Left kidney (tissue), 2 donors: Measurements from ENCODE around the gene SYCP3. TPM values are rescaled to one million over a fixed set of nuclear protein-coding genes. Genes with fewer than 3 reads are reported as not detected.
"Not testable (repeated sequence)": the region's sequence is repeated elsewhere in the genome, so short reads cannot be mapped to it uniquely, and the experiment has no call there.

Experiments used
- DNase-seq: peaks from one replicate; pipeline ENCODE4 v3.0.0-alpha.2; 2013
- polyA plus RNA-seq: library from polyadenylated mRNA; unstranded; fragments of 120-200 nt; gene quantifications from one replicate; pipeline ENCODE4 v1.2.1, GENCODE V29; 2013; ENCODE audit not compliant: insufficient read length

SYCP3 gene
- polyA plus RNA-seq, 1 donor = 1.2 TPM

DNA sequence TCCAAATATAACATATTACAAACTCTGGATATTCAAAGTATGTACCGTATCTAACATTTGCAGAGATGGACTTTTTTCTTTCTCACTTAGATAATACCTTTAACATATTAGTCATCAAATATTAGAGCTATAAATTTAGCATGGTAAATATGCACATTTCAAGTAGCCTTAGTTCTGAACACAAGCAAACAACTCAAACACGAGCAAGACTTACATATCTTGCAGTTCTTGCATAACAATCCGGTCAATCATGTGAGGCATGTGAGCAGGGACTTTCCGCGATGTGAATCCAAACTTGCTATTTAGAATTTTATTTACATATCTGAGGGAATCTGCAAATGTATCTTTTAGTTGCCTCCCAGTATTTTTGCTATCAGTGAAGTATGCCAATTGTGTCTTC, 22.1 kb upstream of the SYCP3 start:
- no peak for DNase-seq

- DNase-seq = peak; percentile 22
These were observed 20.3 kb upstream of the SYCP3 start for GRCh38 chr12:101759396-101760047.

DNA sequence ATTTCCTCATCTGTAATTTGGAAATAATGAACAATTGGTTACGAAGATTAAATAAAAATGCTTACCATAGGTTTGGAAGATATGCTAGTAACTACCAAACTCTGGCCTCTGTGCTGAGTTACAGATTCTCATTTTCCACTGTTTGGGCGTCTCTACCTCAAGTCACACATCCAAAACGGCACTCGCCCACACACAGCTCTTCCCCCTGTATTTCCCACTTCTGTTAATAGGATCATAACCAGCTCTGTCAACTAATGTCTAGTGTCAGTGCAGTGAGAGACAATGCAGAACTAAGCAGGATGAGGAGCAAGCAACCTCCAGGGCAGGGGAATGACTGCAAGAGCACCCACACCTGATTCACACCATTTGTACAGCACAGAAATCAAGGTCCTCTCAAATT, 10.9 kb upstream of the SYCP3 start:
- no peak for DNase-seq

GRCh38 chr12:101749657-101750056, 10.4 kb upstream of the SYCP3 start:
- DNase-seq = no peak

- no peak for DNase-seq
These were observed 9.6 kb upstream of the SYCP3 start for GRCh38 chr12:101748907-101749306.

GRCh38 chr12:101747697-101748096, 8.4 kb upstream of the SYCP3 start:
- no peak for DNase-seq

- DNase-seq = peak; percentile 5
These were observed 7.4 kb upstream of the SYCP3 start for GRCh38 chr12:101746661-101747060.

GRCh38 chr12:101746196-101746595, 6.9 kb upstream of the SYCP3 start:
- no peak for DNase-seq

DNA sequence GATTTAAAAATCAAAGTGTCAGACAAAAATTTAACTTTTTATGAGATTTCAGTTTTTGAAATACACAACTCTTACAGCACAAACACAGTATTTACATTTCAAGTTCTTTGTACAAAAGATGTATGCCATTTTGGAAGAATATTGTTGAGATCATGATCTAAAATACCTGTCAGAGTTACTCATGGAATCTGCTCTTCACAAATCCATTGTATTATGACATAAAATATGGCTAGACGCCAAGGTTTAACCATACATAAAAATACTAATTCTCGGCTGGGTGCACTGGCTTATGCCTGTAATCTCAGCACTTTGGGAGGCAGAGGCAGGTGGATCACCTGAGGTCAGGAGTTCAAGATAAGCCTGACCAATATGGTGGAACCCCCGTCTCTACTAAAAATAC, 6.2 kb upstream of the SYCP3 start:
- no peak for DNase-seq

DNA sequence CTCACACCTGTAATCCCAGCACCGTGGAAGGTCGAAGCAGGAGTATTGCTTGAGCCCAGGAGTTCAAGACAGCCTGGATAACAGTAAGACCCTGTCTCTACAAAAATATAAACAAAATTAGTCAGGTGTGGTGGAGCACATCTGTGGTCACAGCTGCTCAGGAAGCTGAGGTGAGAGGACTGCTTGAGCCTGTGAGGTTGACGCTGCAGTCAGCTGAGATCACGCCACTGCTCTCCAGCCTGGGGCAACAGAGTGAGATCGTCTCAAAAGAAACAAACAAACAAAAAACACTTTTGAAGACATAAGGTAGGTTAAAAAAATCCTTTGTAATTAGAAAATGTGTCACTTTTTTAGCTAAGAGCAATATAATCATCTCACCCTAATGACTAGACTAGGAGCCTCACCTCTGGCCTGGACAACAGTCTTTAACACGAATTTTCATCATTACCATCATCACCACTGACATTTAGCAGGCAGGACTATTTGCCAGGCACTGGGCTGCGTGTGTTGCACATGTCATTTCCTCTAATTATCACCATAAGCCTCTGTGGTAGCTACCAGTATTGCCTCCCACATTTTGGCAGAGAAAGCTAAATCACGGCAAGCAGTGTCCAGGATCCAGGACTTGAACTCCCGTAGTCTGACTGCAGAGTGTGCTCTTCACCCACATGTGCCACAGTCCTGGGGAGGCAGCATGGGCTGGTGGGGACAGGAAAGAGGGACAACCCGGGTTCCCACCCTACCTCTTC, 4.6 kb upstream of the SYCP3 start:
- DNase-seq = no peak

- no peak for DNase-seq
These were observed 4.0 kb upstream of the SYCP3 start for GRCh38 chr12:101743242-101743641.

DNA sequence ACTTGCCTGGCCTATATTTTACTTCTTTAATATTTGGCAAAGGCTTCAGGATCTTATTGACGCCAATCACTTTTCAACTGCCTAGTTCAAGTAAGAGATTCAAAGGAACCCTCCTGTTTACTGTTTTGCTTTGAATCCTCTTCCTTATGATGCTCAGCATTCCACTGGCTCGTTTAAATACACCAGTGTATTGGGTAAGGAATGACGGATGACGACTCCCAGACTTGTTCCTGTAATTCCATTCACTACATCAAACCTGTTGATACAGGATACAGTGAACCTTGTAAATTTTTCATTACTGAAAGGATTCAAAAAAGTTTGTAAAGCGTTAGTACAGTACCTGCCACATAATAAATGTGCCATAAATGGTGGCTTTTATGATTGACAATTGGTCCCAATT, 1.7 kb upstream of the SYCP3 start:
- no peak for DNase-seq

GRCh38 chr12:101740566-101740965, 1.3 kb upstream of the SYCP3 start:
- DNase-seq = no peak

DNA sequence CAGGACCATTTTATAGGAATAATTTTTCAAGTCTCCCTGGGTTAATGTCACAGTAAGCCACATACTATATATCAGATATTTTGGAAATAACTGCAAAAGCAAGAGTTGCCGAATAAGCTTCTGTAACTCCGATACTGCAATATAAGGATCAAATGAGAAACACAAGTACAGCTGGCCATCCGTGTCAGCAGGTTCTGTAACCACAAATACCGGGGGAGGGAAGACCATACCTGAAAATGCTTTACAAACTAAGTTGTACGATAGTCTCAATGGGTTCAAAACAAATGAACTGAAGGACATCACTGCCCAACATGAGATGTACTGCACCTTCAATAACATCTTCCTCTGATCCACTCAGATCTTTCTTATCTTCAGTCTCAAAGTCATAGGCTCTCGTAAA, 1.8 kb downstream of the SYCP3 start:
- no peak for DNase-seq

GRCh38 chr12:101734482-101734881, 4.8 kb downstream of the SYCP3 start:
- not testable (repeated sequence) for DNase-seq

- DNase-seq = peak; percentile 8
These were observed 6.1 kb downstream of the SYCP3 start for GRCh38 chr12:101733166-101733565.

DNA sequence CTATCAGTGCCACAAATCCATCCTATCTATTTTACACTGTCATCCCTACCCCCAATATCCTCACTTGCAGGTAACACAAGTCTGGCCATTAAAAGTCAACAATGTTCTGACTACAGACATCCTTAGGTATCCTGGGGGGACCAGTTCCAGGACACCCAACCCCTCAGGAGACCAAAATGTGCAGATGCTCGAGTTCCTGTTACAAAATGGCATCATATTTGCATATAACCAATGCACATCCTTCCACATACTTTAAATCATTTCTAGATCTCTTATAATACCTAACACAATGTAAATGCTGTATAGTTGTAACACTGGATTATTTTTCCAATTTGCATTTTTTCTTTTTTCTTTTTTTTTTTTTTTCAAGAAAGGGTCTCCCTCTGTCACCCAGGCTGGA, 6.9 kb downstream of the SYCP3 start:
- no peak for DNase-seq

DNA sequence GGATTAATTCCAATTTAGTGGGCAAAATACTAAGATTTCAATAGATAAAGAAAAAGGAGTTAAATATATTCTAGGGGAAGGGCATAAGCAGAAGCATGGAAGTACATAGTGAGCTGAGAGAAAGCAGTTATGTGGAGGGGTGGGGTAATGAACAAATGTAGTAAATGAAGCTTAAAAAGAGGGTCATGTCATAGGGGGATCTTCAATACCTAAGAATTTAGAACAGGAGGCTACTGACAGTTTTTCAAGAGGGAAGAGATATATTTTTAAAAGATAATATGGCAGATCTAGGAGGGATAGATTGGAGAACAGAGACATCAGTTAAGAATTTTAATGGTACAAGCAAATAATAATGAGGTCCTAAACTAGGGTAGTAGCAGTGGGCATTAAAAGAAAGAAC, 9.4 kb downstream of the SYCP3 start:
- no peak for DNase-seq

DNA sequence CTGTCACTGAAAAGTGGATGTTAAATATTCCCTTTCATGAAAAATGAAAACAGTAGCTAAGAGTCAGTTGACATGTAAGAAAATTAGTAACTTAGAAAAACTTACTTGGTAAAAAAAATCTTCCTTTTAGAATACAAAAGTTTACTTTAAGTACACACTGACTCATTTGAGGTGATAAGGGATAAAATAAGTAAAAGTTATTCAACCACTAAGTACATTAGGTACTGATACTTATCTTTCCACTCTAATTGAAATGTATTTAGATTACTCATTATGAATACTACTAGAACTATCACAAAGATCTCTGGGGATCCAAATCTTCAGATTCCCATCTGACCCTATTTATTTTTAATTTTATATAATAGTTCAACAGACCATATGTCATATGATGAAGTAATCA, 12.2 kb downstream of the SYCP3 start:
- no peak for DNase-seq

DNA sequence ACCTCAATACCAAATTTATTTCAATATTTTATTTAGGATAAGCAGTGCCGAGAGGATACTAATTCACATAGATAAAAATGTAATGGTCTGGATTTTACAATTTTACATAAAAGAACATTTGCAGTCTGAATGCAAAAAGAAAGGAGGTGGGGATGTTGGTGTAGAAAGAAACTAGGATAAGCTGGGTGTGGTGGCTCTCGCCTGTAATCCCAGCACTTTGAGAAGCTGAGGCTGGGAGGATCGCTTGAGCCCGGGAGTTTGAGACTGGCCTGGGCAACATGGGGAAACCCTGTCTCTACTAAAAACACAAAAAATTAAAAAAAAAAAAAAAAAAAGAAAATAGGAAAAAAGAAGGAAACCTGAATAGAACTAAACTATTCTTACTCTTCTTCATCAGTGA, 16.9 kb downstream of the SYCP3 start:
- no peak for DNase-seq

DNA sequence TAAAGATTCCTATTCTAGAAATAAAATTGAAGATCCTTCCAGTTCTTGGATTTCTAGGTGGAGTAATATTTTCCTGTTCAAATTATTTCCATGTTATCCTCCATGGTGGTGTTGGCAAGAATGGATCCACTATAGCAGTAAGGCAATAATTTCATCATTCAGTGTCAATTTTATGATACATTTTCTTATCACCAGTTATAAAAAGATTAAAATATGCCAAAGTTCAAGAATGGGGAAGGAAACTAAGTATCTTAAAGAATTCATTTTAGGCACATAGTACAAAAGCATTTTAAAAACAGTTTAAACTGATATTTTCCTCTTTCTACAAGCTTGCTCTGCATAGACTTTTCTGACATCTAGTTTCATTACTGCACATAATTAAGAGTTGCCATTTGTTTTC, 19.1 kb downstream of the SYCP3 start:
- DNase-seq = no peak

DNA sequence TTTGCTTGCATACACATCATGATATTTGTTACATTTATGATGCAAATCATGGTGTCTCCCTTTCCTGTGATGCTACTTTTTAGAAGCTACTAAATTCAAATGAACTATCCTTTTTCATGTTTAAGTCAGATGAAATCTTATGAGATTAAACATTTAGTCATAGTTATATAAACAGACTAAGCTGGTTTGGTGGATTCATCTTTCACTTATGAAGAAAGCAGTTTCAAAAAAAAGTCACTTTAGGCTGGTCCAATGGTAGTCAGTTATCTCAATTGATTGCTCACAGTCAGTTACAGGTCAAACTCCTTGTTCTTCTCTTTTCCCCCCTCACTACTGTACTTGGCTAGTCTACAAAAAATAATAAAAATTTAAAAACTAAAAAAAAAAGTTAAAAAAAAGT, 19.7 kb downstream of the SYCP3 start:
- DNase-seq = no peak

GRCh38 chr12:101714877-101715444, 24.3 kb downstream of the SYCP3 start:
- no peak for DNase-seq

GRCh38 chr12:101713930-101714329, 25.3 kb downstream of the SYCP3 start:
- DNase-seq = no peak
